NCI-H1694 treated with DMSO at 0.1 percent for 48 hours (cell line): ENCODE data around the gene PRKD3.
"Not testable (repeated sequence)": the region's sequence is repeated elsewhere in the genome, so short reads cannot be mapped to it uniquely, and the experiment has no call there.

Source experiments
- DNase-seq: peaks from one replicate; lab custom pipeline; 2025; lab: John Stamatoyannopoulos, UW

The PRKD3 gene

GRCh38 chr2:37316181-37316580 is 8.5 kb downstream of the PRKD3 start:
- DNase-seq, result no peak

GRCh38 chr2:37315364-37315763 is 9.3 kb downstream of the PRKD3 start:
- DNase-seq, result no peak

GRCh38 chr2:37307500-37307899 is 17.1 kb downstream of the PRKD3 start:
- DNase-seq, result no peak

GRCh38 chr2:37306024-37306423 is 18.6 kb downstream of the PRKD3 start:
- DNase-seq, result no peak

- DNase-seq, result no peak
These were observed 21.9 kb downstream of the PRKD3 start for GRCh38 chr2:37302701-37303252.

- DNase-seq, result no peak
These were observed 23.2 kb downstream of the PRKD3 start for GRCh38 chr2:37301408-37301807.

- DNase-seq, result no peak
These were observed 24.1 kb downstream of the PRKD3 start for GRCh38 chr2:37300578-37300977.

GRCh38 chr2:37300146-37300545 is 24.5 kb downstream of the PRKD3 start:
- no peak for DNase-seq

- DNase-seq, result no peak
These were observed 27.0 kb downstream of the PRKD3 start for GRCh38 chr2:37297632-37298031.

- DNase-seq, result no peak
These were observed 29.1 kb downstream of the PRKD3 start for GRCh38 chr2:37295469-37296073.

- not testable (repeated sequence) for DNase-seq
These were observed 29.8 kb downstream of the PRKD3 start for GRCh38 chr2:37294858-37295257.

GRCh38 chr2:37291680-37292079 is 33.0 kb downstream of the PRKD3 start:
- no peak for DNase-seq

- no peak for DNase-seq
These were observed 36.7 kb downstream of the PRKD3 start for GRCh38 chr2:37287966-37288365.

GRCh38 chr2:37284381-37284780 is 40.3 kb downstream of the PRKD3 start:
- no peak for DNase-seq

- DNase-seq, result no peak
These were observed 41.4 kb downstream of the PRKD3 start for GRCh38 chr2:37283207-37283606.

GRCh38 chr2:37282746-37283145 is 41.9 kb downstream of the PRKD3 start:
- no peak for DNase-seq

- DNase-seq, result no peak
These were observed 42.7 kb downstream of the PRKD3 start for GRCh38 chr2:37281916-37282315.

GRCh38 chr2:37276291-37276690 is 48.3 kb downstream of the PRKD3 start:
- DNase-seq, result no peak
